ENCODE results near the gene YWHAG.

DNA sequence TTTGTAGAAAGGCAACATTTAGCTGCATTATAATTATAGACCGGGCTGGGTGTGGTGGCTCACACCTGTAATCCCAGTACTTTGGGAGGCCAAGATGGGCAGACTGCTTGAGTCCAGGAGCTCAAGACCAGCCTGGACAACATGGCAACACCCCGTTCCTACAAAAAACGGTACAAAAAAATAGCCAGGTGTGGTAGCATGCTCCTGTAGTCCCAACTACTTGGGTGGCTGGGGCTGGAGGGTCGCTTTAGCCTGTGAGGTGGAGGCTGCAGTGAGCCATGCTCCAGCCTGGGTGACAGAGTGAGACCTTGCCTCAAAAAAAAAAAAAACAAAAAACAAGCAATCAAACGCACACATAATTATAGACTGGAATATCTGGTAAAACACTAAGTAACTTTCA lies 5.0 kb downstream of the YWHAG start:
- no peak for TF ChIP-seq TAF1 (IDR thresholded peaks at IDR 0.05; ENCODE audit: borderline replicate concordance, low read depth, low read length)
- no peak for TF ChIP-seq SIN3A (IDR thresholded peaks at IDR 0.05; ENCODE audit: borderline replicate concordance, low read depth, low read length)
- no peak for TF ChIP-seq POLR2AphosphoS5 (IDR thresholded peaks at IDR 0.05; ENCODE audit: low read depth, low read length)
- TF ChIP-seq TEAD4 (IDR thresholded peaks at IDR 0.05; ENCODE audit: borderline replicate concordance, insufficient read depth): no peak
- TF ChIP-seq, protein P1, sequence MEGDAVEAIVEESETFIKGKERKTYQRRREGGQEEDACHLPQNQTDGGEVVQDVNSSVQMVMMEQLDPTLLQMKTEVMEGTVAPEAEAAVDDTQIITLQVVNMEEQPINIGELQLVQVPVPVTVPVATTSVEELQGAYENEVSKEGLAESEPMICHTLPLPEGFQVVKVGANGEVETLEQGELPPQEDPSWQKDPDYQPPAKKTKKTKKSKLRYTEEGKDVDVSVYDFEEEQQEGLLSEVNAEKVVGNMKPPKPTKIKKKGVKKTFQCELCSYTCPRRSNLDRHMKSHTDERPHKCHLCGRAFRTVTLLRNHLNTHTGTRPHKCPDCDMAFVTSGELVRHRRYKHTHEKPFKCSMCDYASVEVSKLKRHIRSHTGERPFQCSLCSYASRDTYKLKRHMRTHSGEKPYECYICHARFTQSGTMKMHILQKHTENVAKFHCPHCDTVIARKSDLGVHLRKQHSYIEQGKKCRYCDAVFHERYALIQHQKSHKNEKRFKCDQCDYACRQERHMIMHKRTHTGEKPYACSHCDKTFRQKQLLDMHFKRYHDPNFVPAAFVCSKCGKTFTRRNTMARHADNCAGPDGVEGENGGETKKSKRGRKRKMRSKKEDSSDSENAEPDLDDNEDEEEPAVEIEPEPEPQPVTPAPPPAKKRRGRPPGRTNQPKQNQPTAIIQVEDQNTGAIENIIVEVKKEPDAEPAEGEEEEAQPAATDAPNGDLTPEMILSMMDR (IDR thresholded peaks at IDR 0.05): no peak
- TF ChIP-seq RCOR1 (IDR thresholded peaks at IDR 0.05; ENCODE audit: low read length): no peak
- TF ChIP-seq, protein P2, sequence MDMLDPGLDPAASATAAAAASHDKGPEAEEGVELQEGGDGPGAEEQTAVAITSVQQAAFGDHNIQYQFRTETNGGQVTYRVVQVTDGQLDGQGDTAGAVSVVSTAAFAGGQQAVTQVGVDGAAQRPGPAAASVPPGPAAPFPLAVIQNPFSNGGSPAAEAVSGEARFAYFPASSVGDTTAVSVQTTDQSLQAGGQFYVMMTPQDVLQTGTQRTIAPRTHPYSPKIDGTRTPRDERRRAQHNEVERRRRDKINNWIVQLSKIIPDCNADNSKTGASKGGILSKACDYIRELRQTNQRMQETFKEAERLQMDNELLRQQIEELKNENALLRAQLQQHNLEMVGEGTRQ (IDR thresholded peaks at IDR 0.05; ENCODE audit: borderline replicate concordance, low read depth, low read length): no peak
- no peak for TF ChIP-seq EZH2phosphoT487 (IDR thresholded peaks at IDR 0.05; ENCODE audit: borderline replicate concordance, low read depth)
- TF ChIP-seq TCF12 (IDR thresholded peaks at IDR 0.05): no peak
- no peak for TF ChIP-seq CHD2 (IDR thresholded peaks at IDR 0.05; ENCODE audit: low read length, partially characterized antibody)
- no peak for TF ChIP-seq GABPA (IDR thresholded peaks at IDR 0.05; ENCODE audit: low read depth)
- TF ChIP-seq EP300 (IDR thresholded peaks at IDR 0.05; ENCODE audit: borderline replicate concordance in 1 of 2, low read depth in 1 of 2, low read length in 1 of 2): no peak

All from SK-N-SH (cell line).